Measurements from ENCODE around the gene CYFIP2. TPM values are rescaled to one million over a fixed set of nuclear protein-coding genes. Genes with fewer than 3 reads are reported as not detected.
"Not testable (repeated sequence)": the region's sequence is repeated elsewhere in the genome, so short reads cannot be mapped to it uniquely, and the experiment has no call there.

Gene CYFIP2
- total RNA-seq, 1 donor from 2014 or later: 59.2 TPM

DNA sequence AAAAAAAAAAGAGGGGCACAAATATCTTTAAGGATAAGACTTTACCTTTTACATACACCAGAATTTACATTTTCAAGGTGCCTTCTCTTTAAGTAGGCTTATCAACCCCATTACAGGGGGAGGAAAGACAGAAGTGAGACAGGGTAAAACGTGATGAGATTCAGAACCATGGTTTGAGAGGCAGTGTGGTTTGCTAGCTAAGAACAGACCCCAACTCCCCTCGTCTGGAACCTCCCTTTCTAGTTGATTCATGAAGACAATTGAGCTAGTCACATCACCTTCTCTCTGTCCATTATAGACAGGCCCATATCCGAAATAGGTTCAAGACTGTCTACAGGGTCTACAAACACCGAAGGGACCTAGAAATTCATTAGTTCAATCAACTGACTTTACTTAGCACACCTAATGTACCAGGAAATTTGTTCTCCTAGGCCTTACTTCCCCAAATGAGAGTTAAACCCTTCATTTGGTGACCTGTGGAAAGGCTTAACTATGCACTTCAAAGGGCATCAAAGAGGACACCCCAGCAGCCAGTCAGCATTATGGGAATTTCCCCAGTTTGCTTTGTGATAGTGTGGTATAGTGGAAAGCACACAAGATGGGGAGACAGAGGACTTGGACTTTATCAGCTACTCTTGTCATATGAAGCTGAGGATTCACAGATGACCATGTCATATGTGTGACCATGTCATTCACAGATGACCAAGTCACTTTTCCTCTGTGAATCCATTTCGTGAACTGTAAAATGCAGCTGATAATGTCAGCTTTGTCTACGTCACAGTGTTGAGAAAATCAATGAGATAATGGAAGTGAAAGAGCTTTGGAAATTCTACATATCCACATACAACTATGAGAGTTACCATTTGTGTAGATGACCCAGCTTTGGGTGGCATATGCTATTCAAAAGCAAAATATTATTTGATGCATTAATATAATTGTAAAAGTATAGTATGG is 40.2 kb upstream of the CYFIP2 start:
- DNase-seq (ENCODE audit: low read depth): no peak
- TF ChIP-seq CTCF (conservative IDR thresholded peaks at IDR 0.05; ENCODE audit: low read depth, low read length): no peak
- H3K4me3 ChIP-seq (ENCODE audit: low read depth, low read length): no peak overlapping the region

- no peak overlapping the region for H3K4me3 ChIP-seq (ENCODE audit: low read depth, low read length)
- DNase-seq (ENCODE audit: low read depth): no peak
- TF ChIP-seq CTCF (conservative IDR thresholded peaks at IDR 0.05; ENCODE audit: low read depth, low read length): no peak
Observed at GRCh38 chr5:157230610-157231009, 35.3 kb upstream of the CYFIP2 start.

DNA sequence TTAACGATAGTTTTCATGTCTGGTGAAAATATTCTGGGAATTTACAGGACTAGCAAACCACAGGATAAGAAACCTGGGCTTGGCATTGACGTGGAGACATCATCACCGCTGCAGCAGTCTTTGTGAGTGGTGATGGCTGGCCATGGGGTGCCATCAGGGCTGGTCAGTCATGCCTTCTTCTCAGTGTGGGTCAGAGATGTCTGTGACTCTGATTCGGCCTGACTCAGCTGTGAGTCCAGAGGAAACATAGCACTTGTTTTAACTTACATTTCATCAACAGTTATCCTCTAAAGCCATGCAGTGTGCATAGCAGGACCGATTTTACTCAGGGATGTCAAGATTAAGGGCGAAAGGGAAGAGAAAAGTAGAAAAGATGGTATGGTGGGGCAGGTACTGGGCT is 33.2 kb upstream of the CYFIP2 start:
- H3K4me3 ChIP-seq (ENCODE audit: low read depth, low read length): no peak overlapping the region
- DNase-seq (ENCODE audit: low read depth): no peak
- no peak for TF ChIP-seq CTCF (conservative IDR thresholded peaks at IDR 0.05; ENCODE audit: low read depth, low read length)

- no peak for TF ChIP-seq CTCF (conservative IDR thresholded peaks at IDR 0.05; ENCODE audit: low read depth, low read length)
- no peak overlapping the region for H3K4me3 ChIP-seq (ENCODE audit: low read depth, low read length)
- no peak for DNase-seq (ENCODE audit: low read depth)
Observed at GRCh38 chr5:157233515-157233914, 32.4 kb upstream of the CYFIP2 start.

DNA sequence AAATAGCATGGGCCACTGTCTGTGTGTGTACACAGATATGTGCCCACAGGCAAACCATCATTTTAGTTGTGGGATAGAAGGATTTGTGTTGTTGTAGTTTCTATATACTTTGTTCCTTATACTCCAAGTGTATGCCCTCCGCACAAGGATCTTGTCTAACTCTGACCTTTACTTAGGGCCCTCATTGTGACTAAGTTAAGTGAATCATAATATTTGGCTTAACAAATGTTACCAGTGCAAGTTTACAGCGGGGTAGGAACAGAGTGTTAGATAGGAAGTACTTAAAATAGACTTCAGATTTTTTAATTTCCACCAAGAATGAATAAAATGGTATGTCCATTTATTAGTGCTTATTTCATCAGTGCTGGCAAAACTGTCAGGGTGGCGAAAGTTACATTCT is 29.5 kb upstream of the CYFIP2 start:
- no peak for DNase-seq (ENCODE audit: low read depth)
- H3K4me3 ChIP-seq (ENCODE audit: low read depth, low read length): no peak overlapping the region
- no peak for TF ChIP-seq CTCF (conservative IDR thresholded peaks at IDR 0.05; ENCODE audit: low read depth, low read length)

GRCh38 chr5:157241483-157241882 is 24.4 kb upstream of the CYFIP2 start:
- DNase-seq (ENCODE audit: low read depth): no peak
- H3K4me3 ChIP-seq (ENCODE audit: low read depth, low read length): no peak overlapping the region
- no peak for TF ChIP-seq CTCF (conservative IDR thresholded peaks at IDR 0.05; ENCODE audit: low read depth, low read length)

DNA sequence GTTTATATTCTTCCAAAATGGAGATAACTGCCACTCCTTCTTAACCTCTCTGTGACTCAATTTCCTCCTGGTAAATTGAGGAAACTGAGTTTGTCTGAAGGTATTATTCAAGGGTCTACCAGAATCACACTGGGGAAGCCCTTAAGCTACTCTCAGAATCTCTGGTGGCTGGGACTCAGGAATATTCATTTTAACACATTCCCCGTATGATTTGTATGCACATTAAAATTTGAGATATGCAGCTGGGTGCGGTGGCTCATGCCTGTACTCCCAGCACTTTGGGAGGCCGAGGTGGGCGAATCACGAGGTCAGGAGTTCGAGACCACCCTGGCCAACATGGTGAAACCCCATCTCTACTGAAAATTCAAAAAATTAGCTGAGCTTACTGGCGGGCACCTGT is 21.2 kb upstream of the CYFIP2 start:
- H3K4me3 ChIP-seq (ENCODE audit: low read depth, low read length): not testable (repeated sequence)

More for the DNA sequence above, 21.2 kb upstream of the CYFIP2 start:
- not testable (repeated sequence) for DNase-seq (ENCODE audit: low read depth)
